Stimulated activated CD4-positive, alpha-beta T cell treated with anti-CD3 and anti-CD28 coated beads, Interleukin-12 subunit alpha, Interleukin-12 subunit beta, amount 100 ng/mL, for 48 hours (primary cell): Measurements from ENCODE around the gene COL23A1.

ENCODE experiments used
- DNase-seq, 3 donors: peaks; one replicate each; pipeline ENCODE4 v3.0.0-alpha.2; 2020; ENCODE audit warnings: low read depth in 2 of 3, low spot score in 1 of 3

COL23A1 gene

DNA sequence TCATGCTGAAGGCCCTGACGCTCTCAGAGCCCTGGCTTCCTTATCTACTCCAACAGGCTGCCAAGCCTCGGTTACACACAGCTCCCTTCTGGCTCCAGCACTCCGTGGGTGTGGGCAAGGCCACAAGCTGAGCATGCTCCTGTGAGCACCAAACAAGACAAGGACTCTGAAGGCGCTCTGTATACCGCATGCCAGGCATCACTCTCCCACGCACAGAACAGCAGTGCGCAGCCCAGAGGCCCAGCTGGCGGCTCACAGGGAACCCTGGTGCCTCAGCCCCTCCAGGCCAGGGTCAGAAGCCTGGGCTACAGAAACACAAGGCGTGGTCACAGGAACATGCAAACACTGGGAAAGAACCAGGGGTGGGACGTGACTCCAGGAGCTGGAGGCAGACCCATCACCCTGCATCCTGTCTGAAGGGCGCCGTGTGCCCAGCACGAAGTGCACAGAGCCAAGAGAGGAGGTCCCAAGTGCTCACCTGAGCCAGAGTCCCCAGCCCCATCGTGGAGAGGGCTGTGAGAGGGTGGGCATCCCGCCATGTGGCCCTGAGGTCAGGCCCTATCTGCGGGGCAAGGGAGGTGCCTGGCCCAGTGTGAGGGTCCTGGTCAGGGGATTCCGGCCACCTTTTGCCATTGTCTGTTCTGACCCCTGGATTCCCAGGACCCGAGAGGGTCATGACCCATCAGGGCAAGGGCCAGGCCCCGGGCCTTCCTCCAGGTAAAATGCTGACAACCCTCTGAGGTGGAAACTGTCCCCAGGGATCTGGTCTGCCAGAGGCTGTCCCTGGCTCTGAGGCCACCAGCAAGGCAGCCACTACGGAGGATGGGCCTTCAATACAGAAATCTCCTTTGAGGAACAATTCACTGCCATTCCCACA is 54.7 kb downstream of the COL23A1 start:
- no peak for DNase-seq

DNA sequence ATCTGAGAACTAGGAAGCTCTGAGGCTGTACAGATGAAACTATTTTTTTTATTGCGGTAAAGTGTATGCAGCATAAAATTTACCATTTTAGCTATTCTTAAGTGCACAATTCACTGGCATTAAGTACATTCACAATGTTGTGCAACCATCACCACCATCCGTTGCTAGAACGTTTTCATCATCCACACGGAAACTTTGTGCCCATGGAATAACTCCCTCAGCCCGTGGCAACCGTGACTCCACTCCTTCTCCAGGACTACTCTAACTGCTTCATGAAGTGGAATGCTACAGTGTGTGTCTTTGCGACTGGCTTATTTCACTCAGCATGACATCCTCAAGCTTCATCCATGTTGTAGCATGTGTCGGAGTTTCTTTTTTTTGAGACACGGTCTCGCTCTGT is 57.1 kb downstream of the COL23A1 start:
- no peak for DNase-seq

DNA sequence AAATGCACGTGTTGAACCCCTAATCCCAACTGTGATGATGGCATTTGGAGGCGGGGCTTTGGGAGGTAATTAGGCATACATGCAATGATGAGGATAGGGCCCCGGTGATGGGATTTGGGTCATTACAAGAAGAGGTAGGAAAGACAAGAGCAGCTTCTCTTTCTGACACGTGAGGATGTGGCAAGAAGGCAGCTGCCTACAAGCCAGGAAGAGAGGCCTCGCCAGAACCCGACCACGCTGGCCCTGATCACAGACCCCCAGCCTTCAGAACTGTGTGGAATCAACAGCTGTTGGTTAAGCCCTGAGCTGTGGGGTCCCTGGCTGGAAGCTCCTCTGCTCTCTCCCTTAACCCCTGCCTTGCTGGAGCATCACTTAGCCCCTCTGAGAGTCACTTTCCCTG is 57.5 kb downstream of the COL23A1 start:
- no peak for DNase-seq

DNA sequence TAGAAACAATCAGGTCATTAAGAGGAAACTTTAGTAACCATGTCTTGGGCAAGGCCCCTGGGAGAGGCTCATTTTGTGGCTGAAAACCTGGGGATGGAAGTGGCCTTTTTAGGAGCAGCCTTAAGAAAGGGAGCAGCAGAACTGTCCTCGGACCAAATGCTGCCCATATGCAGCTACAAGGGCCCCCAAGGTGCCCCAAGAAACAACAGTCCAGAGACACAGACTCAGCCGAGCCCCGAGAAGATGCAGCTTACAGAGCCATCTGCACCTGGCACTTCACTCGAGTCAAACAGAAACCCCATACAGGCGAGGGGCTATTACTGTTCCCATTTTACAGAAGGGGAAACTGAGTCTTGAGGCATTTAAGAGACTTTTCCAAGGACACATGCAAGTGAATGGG is 58.0 kb downstream of the COL23A1 start:
- no peak for DNase-seq

DNA sequence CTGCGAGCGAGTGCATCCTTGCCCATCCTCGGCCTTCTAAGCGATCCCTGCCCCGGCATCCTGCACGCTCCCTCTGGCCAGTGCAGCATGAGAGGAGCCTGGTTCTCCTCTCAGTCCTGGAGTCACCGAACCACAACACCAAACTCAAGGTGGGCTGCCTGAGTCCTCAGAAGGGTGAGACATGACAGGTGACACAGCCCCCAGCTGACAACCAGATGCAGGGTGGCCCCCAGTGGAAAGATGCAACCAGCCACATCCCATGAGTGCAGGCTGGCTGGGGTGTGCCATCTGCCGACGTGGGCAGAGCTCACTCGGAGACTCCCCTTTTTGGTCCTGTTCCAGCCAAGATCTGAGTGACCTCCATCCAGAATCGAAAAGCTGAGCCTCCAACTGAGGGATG is 58.4 kb downstream of the COL23A1 start:
- DNase-seq = no peak

DNA sequence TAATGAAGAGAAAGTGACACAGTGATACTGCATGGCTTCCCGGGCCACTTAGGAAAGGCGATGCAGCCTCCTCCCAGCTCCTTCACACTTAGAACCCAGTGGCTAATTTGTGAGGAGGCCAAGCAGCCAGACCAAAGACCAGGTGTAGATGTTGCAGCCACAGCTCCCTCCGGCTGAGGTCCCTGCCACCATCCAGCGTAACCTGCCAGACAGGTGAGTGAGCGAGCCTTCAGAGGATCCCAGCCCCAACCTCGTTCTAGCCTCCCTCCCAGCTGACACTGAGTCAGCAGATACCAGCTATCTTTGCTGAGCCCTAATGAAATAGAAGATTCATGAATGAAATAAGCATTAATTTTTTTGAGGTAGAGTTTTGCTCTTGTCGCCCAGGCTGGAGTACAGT is 59.7 kb downstream of the COL23A1 start:
- DNase-seq = no peak

DNA sequence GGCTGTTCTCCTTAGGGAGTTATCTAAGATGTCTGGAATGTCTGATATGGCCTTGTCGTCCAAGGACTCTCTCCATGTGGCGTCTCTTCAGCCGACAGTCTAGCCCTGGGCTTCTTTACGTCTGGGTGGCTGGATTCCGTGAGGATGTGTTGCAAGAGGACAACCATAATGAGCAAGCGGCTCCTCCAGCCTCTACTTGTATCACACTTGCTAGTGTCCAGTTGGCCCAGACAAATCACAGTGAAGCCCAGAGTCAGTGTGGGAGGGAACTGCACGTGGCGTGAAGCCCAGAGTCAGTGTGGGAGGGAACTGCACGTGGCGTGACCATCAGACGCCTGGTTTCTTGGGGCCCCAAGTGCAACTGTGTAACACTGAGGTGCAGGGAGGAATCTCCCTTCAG is 61.1 kb downstream of the COL23A1 start:
- no peak for DNase-seq

DNA sequence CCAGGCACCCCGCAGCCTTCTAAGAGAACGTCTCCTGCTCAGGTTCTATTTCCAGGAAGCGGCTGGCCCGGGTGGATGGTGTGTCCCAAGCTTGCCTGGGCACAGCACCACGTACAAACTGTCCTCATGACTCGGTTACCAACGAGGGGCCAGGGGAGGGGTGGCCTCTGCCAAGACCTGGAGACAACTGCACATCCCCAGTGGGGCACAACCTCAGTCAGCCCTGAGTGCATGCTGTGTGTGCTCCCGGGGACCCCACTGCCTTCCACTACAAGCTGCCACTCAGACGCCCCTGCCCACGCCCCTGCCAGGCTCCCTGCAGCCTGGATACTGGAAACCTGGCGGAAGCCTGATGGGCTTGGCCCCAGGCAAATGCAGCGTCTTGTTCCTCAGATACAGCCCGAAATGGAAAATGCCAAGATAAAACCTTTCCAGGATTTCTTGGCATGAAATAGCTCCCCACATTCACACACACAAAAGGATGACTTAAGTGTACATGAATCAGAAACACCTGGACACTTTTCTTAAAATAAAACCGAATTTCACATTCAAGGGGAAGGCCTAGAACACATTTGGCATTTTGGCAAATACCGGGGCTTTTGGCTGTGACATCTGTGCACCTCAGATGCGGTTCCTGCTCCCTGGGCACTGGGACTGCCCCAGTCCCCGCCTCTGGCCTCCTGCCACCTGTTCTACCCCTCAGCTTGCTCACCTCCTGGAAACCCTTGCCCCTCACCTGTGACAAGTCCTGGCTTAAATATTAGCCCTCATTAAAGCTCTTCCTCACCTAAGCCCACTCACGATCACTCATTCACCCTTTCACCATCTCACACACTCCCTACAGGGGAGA is 62.5 kb downstream of the COL23A1 start:
- DNase-seq = no peak

DNA sequence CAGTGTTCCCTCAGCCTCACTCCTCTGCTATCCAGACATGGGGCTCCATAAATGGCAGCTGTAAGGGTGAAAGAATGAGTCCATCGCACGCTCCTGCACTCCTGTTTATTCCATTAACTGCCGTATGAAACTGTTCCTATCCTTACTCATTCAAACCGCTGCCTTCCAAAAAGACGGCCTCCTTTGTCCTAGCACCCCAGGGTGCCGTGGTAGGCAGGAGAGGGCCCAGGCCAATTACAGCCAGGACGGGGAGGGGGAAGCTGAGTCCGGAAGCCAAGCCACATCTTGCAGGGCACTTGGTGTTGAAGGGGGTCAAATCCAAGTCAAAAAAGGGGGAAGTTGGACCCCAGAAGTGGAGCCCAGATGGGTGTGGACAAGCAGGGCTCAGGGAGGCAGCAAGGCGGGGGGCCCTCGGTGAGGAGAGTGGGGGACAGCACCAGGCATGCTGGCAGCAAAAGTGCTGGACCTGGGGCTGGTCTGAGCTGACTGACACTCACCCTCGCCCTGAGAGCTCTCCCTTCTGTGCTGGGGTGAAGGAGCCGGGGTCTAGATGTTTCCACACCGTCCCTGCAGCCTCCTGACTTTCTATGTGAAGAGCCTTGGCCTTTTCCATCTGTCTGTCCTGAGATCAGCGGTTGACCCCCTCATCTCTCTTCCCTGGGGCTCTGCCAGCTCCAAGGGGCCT is 63.3 kb downstream of the COL23A1 start:
- no peak for DNase-seq

DNA sequence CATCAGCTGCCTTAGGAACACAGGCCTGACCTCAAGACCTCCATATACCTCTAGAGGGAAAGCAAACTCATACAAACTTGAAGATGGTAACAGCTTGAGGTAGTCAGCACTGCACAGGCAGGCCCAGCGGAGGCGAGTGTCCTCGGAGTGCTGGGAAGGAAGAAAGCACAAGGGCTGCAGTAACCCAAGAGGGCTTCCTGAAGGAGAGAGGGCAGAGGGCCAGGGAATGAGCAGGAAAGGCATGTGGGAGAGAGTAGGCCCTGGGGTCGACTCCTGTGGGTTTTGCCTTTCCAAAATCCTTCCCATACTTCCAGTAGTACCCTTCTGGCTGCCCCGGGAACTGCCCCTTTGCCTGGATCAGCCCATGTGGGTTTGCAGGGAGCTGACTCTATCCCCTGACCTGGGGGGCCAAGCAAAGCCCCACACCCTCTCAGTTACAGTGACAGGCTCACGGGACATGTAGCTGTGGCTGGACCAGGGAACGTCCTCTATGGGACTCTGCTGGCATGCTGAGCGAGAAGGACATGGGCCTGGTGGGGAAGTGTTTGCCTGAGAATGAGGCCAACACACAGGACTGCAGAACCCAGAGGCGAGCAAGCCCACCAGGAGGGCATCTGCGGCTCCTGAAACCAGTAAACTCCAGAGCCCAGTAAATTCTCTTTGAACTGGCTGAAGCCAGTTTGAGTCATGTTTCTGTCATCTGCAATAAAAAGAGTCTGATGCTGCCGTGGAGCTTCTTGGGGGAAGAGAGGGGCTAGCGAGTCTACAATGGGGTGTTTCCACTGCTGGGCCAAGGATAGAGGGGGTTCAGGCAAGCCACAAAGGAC is 64.1 kb downstream of the COL23A1 start:
- no peak for DNase-seq

DNA sequence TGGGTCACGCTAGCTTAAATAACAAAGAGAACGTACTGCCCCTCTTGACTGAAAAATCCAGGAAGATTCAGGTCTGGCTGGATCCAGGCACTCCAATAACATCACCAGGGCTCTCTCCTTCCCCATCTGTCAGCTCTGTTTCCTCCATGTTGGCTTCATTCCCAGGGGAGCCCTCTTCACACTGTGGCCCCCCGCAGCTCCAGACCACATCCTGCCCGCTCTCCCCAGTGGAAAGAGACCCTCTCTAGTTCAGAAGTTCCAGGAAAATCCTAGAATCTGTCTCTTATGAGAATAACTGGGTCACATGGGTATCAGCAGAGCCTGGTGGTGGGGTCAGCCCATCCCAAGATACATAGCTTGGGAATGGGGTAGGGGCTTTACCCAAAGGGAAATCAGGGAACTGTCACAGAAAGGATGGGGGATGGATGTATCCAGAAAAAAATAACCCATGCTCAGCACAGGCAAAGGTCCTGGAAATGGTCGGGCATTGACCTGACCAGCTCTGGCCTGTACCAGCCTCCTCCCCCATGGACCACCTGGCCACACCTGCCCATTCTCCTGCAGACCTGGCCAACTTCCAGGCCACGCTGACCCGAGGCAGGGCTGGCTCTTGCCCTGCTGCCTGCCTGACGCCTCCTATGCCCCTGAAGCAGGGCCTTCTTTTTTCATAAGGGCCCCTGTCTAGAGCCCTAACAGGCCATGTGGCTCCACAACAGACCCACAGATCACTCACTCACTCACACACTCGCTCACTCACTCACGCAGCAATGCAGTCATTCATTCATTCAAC is 65.9 kb downstream of the COL23A1 start:
- DNase-seq = no peak

DNA sequence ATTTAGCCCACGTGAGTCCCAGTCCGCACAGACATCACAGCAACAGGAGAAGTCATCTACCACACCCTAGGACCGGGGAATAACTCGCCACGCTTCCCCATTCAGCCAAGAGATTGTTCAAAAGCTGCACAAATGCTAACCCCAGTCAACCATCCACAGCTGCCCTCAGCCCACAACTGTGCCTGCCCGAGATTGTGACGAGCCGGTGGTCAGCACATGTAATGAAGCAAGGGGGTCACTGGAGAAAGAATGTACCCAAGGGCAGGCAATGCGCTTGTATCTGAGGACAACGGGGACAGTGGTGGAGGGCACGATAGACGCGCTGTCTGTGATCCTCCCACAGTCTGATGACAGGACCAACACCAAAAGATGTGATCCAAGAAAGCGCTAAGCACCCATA is 67.8 kb downstream of the COL23A1 start:
- DNase-seq = no peak

DNA sequence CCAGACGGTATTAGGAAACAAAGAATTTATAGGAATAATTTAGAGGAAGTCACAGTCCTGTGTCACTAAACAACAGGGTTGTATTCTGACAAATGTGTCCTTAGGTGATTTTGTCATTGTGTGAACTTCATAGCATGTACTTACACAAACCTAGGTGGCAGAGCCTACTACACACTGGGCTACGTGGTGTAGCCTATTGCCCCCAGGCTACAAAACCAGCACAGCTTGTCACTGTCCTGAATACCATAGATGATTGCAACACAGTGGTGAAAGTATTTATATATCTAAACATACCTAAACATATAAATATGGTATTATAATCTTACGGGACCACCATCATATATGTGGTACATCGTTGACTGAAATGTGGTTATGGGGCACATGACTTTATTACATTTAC is 69.3 kb downstream of the COL23A1 start:
- no peak for DNase-seq

DNA sequence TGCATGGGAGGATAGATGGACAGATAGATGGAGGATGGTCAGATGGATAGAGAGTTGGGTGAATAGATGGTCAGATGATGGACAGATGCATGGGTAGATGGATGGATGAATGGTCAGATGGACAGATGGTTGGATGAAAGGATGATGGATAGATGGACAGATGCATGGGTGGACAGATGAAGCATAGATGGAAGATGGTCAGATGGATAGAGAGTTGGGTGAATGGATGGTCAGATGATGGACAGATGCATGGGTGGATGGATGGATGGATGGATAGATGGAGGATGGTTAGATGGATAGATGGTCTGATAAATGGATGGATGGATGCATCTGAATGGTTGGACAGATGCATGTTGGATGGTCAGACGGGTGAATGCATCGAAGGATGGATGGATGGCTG is 70.4 kb downstream of the COL23A1 start:
- no peak for DNase-seq

DNA sequence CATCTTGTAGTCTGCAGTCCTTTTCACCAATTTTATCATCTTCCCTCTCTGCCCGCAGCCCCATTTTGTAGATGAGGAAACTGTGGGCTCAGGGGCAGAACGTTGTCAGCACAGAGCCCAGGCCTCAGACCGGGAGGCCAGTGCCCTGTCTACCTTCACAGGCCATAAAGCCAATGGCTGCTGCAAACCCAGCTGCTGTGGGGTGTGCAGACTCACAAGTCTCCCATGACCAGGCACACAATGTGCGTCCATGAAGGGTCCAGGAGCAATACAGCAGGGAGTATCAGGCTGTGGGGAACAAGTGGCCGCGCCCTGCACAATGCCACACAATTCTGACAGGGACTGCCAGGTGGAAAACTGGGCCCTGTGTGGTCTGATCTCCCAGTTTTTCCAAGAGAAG is 71.0 kb downstream of the COL23A1 start:
- DNase-seq = no peak

DNA sequence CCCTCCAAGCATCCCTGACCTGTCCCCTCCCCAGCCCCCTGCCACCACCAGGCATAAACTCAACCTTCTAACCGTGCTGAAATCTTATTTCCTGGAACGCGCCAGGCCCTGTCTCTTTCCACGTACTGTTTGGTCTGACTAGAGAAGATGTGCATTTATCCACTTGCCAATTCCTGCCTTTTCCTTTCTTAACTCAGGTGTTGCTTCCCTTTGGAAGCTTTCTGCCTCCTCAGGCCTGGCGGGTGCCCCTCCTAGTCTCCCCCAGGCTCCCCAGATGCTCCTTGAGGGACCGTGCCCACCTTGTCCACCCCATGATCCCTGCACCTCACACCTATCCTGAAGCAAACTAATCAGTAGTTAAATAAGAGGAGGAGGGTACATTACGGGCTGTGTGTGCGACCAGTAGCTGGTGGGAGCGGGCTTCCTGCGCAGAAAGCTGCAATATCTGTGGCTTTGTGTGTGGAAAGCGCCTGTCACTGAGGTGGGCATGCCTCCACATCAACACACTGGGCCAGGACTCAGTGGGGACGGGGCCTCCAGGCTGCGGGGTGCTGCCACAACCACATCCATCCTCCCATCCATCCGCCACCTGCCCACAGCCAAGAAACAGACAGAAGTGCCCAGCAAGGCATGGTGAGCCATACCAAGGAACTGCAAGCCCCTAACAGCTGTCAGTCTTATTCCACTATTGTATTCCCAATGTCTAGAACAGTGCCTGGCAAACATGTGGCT is 73.5 kb downstream of the COL23A1 start:
- no peak for DNase-seq

DNA sequence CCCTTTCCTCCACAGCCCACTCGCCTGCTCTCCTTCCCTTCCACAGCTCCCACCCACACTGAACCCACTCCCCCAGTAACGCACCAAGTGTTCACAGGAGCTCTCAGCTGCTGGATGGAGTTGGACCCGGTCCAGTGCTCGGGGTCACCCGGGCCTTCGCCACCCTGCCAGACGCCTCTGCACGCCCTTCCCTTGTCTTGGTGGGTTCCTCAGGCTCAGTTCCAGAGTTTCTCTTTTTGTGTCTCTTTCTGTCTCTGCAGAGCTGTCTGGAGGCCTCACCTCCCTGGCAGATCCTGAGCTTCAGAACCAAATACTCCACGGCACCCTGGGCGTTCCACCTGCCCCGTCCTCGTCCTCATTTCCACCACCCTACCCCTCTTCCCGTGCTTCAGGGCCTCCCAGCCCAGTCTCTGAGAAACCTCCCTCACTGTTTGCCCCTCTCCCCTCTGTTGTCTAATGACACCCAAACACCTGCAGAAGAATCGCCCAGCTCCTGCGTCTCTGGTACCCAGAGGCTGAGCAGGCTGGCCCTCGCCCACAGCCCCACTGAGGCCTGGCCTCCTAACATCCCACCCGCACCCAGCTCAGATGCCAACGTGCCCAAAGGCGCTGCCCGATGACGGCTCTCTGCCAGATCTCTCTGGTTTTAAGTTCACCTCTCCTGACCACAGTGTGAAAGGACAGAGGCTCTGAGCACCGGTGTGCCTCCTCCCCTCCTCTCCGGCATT is 74.3 kb downstream of the COL23A1 start:
- DNase-seq = no peak

DNA sequence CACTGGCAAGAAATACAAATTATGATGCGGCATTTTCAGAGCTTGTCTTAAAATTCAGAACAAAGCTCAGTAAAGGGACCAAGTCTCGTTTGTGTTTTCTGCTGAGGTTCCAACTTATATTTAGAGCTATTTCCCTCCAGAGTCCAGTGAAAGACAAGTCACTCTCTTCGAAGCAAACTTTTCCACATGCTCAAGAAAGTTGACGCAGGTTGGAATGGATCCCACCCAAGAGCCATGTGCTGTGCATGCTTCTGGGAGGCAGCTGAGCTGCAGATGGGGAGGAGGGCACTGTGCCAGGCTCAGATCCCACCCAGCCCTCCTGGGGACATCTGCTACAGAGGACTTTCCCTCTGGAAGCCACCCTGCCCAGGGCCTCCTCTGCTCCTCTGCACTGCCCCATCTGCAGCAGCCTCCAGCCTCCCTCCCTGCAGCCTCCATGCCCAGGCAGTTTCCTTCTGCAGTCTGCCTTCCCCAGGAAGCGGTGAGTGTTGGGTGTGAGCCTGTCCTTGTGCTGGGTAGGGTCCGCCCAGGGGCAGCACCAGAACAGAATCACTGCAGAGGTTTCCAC is 75.3 kb downstream of the COL23A1 start:
- DNase-seq = no peak
